T47D (cell line): ENCODE results near the gene ZGLP1.

Source experiments
- DNase-seq, 2 experiments: peaks; one replicate each; pipeline versions ENCODE4 v3.0.0 to v3.0.0-alpha.2; 2011 to 2012; ENCODE audit warnings: low read depth in 1 of 2, low spot score in 1 of 2
- JUND ChIP-seq: IDR thresholded peaks from 2 replicates; pipeline ENCODE4 v1.6.1; 2012; ENCODE audit warnings: low read depth
- in situ Hi-C: cut with HindIII; loops from 2 replicates; pipeline ENCODE4 v1.10.0; 2016; ENCODE audit warnings: low sequenced_read_pairs, low pct_unique_long_range_greater_than_20kb

ZGLP1 gene

DNA sequence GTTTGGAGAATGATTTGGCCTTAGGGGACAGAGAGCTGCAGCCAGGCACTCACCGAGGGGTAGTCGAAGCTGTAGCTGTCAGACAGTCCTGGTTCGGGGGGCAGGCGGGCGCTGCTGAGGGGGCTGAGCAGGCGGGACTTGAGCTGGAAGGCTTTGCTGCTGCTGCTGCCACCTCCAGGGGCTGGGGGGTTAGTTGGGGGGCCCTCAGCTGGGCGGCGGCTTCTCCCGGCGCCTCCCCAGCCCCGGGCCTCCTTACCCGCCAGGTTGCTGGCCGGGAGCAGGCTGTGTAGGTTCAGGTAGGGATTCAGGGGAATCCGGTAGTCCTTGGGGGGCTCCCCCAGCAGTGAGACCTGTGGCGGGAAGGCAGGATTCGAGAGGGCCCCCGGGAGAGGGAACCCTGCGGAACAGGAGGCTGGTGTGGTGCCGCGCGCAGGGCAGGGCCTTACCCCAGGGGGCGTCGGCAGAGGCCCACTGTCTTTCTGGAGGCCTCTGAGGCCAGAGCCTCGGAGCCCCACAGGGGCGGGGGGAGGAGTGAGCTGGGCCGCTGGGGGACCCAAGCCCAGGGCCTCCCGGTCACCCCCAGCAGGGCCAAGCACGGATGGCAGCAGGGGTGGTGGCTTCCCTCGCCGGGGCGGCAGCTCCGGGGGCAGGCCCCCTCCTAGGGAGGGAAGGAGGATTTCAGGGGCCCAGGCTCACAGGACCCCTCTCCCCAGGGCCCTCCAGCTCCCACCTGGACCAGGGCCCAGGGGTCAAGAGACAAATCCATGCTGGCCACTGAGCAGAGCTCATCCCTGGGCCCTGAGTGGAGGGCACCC is 11.2 kb upstream of the ZGLP1 start:
- no peak for DNase-seq
- in situ Hi-C loops, result no loop called here
- no peak for TF ChIP-seq JUND

- no peak for TF ChIP-seq JUND
- in situ Hi-C loops, result no loop called here
- DNase-seq, result no peak
Observed at GRCh38 chr19:10318807-10319682, 9.4 kb upstream of the ZGLP1 start.

- in situ Hi-C loops, result no loop called here
- no peak for DNase-seq
- no peak for TF ChIP-seq JUND
Observed at GRCh38 chr19:10317857-10318462, 8.3 kb upstream of the ZGLP1 start.

GRCh38 chr19:10317045-10317856 is 7.6 kb upstream of the ZGLP1 start:
- in situ Hi-C loops, result no loop called here
- DNase-seq, result no peak
- no peak for TF ChIP-seq JUND

- in situ Hi-C loops, result no loop called here
- no peak for DNase-seq
Observed at GRCh38 chr19:10316229-10317044, 6.8 kb upstream of the ZGLP1 start.

DNA sequence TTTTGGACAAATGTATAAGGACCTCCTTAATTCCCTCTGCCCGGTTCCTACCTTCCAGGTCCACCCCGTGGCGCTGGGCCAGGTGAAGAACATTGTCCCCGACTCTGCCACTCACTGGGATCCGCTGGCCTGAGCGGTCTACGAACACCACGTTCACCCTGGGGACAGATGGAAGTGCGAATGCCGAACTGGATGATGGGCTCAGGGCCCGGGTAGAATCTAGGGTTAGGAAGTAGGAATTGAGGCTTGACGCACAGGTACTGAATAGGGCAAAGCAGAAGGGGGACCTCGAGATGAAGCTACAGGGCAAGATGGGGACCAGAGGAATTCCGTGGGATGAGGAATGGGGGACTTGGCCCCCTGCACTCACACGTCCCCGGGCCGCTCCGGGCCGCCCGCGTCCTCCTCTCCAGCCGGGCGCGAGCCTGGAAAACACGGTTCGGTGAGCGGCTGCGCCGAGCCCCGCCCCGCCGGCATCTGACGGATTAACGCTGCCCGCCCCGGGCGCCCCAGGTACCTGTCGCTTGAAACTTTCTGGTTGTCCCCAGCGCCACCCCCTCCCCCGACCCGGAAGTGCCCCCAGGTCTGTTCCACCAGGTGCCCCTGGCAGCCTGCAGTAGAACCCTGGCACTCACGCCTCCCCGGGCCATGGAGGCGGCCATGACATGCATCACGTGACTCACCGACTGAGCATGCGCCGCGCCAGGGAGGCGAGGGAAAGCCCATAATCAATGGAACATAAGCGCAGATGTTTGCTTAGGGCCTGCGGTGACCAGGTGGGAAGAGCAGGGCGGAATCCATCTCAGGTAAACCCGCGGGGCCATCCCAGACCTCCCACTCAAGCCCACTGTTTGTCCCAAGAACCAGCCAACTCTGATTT is 6.0 kb upstream of the ZGLP1 start, which contains the start of gene FDX2:
TSS of gene FDX2 (minus strand) at position 681 of the 880 bp plus-strand sequence. CDS start at position 662, 19 bp downstream.
- TF ChIP-seq JUND, result no peak
- DNase-seq, result peak; percentile 87
- in situ Hi-C loops, result no loop called here

More at GRCh38 chr19:10316229-10317044, 6.8 kb upstream of the ZGLP1 start:
- TF ChIP-seq JUND, result no peak

DNA sequence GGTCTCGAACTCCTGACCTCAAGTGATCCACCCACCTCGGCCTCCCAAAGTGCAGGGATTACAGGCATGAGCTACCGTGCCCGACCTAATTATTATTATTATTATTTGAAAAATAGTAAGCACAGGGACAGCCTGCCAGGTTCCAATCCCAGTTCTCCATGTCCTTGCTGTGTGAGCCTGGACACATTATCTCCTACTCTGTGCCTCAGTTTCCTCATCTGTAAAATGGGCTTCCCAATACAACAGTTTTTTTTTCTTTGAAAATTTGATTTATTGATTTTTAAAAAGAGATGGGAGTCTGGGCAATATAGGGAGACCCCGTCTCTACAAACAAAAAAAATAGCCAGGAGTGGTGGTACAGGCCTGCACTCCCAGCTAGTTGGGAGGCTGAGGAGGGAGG is 3.3 kb downstream of the ZGLP1 start:
- DNase-seq, result no peak

GRCh38 chr19:10305139-10305806 is 4.3 kb downstream of the ZGLP1 start:
- in situ Hi-C loops, result no loop called here
- no peak for TF ChIP-seq JUND
- DNase-seq, result no peak

More for the DNA sequence above, 3.3 kb downstream of the ZGLP1 start:
- in situ Hi-C loops, result no loop called here
- no peak for TF ChIP-seq JUND

- no peak for TF ChIP-seq JUND
- in situ Hi-C loops, result no loop called here
- peak in 1 of 2 experiments; percentile 22 for DNase-seq
Observed at GRCh38 chr19:10299545-10300458, 9.8 kb downstream of the ZGLP1 start.
